NB4 (cell line): ENCODE data around the gene GABBR1.

Experiments used
- CTCF ChIP-seq: IDR thresholded peaks from one replicate; pipeline ENCODE4 v1.5.1; 2012; ENCODE audit warnings: low read depth, low read length
- MAX ChIP-seq: IDR thresholded peaks from 2 replicates; pipeline ENCODE4 v1.6.1; 2011; ENCODE audit warnings: low read depth, low read length
- POLR2A ChIP-seq: IDR thresholded peaks from 2 replicates; pipeline ENCODE4 v1.6.1; 2011; ENCODE audit warnings: mild to moderate bottlenecking; ENCODE audit not compliant: insufficient read length; ENCODE audit errors: extremely low read depth

GRCh38 chr6:29597184-29597583 lies 35.8 kb downstream of the GABBR1 start:
- TF ChIP-seq CTCF (no peak), MAX (no peak), POLR2A (no peak)
